Measurements from ENCODE around the gene PROCA1.

GRCh38 chr17:28682655-28683054 lies 29.0 kb downstream of the PROCA1 start:
- TF ChIP-seq CTCF (IDR thresholded peaks at IDR 0.05; ENCODE audit: poor library complexity) (no peak), EZH2 (IDR thresholded peaks at IDR 0.05; ENCODE audit: borderline replicate concordance) (no peak), EZH2phosphoT487 (IDR thresholded peaks at IDR 0.05; ENCODE audit: low read depth, severe bottlenecking, unreplicated experiment) (no peak)

Data from hepatocyte (in vitro differentiated cells).